ENCODE measurements around the gene NCKIPSD. TPM values are rescaled to one million over a fixed set of nuclear protein-coding genes. Genes with fewer than 3 reads are reported as not detected.
A peak's percentile ranks its signal among the peaks of the same experiment; 100 is the strongest.

The NCKIPSD gene
- total RNA-seq, 4 donors from 2014 or later = 18.9 to 60.2 (median 39.9) TPM

GRCh38 chr3:48716982-48717746, 31.4 kb upstream of the NCKIPSD start, which contains the start of gene IP6K2:
IP6K2 (minus strand) TSS chr3:48717221; CDS start chr3:48695291, 21,930 bp downstream.
- ATAC-seq (ENCODE audit: low FRiP score) (peak; percentile 100), DNase-seq (ENCODE audit: low spot score) (peak; percentile 92)
- no peak for TF ChIP-seq CTCF (IDR thresholded peaks at IDR 0.05)

GRCh38 chr3:48716508-48716981, 30.8 kb upstream of the NCKIPSD start:
- no peak for TF ChIP-seq CTCF (IDR thresholded peaks at IDR 0.05)
- DNase-seq (ENCODE audit: low spot score) (no peak), ATAC-seq (ENCODE audit: low FRiP score) (no peak)

- TF ChIP-seq CTCF (IDR thresholded peaks at IDR 0.05) = no peak
- ATAC-seq (ENCODE audit: low FRiP score) (no peak), DNase-seq (ENCODE audit: low spot score) (no peak)
Measured at GRCh38 chr3:48715174-48715800, 29.6 kb upstream of the NCKIPSD start.

- no peak for DNase-seq (ENCODE audit: low spot score)
- ATAC-seq (ENCODE audit: low FRiP score) = no peak
- no peak for TF ChIP-seq CTCF (IDR thresholded peaks at IDR 0.05)
Measured at GRCh38 chr3:48711727-48712126, 26.0 kb upstream of the NCKIPSD start.

- no peak for DNase-seq (ENCODE audit: low spot score)
- ATAC-seq (ENCODE audit: low FRiP score) = no peak
- no peak for TF ChIP-seq CTCF (IDR thresholded peaks at IDR 0.05)
Measured at GRCh38 chr3:48709051-48709461, 23.3 kb upstream of the NCKIPSD start.

- DNase-seq (ENCODE audit: low spot score) = no peak
- no peak for TF ChIP-seq CTCF (IDR thresholded peaks at IDR 0.05)
Measured at GRCh38 chr3:48708481-48708889, 22.8 kb upstream of the NCKIPSD start.

More at GRCh38 chr3:48708481-48708889, 22.8 kb upstream of the NCKIPSD start:
- ATAC-seq (ENCODE audit: low FRiP score) = peak; percentile 68

Data from omental fat pad (tissue), 4 donors.